ENCODE data around the gene ZDHHC11B. TPM values are rescaled to one million over a fixed set of nuclear protein-coding genes. Genes with fewer than 3 reads are reported as not detected.
"Not testable (repeated sequence)": the region's sequence is repeated elsewhere in the genome, so short reads cannot be mapped to it uniquely, and the experiment has no call there.

The ZDHHC11B gene
- polyA plus RNA-seq, 1 donor (not counting 4 experiments of a cell fraction or from before 2014, with no cell fraction given) = 0.18 TPM

- H3K4me1 ChIP-seq (ENCODE audit: control insufficient read depth, extremely low read depth, insufficient read depth, low read length) = no peaks in the 10 kb centered on the region
- no peak for FAIRE-seq
- no peak overlapping the region for H2AFZ ChIP-seq (ENCODE audit: control insufficient read depth, low read length)
- no peak overlapping the region for H3K9ac ChIP-seq (ENCODE audit: control insufficient read depth, extremely low read depth, insufficient read depth, low read length)
- no peak for TF ChIP-seq EZH2 (IDR thresholded peaks at IDR 0.05; ENCODE audit: low read length)
- TF ChIP-seq, protein P1, sequence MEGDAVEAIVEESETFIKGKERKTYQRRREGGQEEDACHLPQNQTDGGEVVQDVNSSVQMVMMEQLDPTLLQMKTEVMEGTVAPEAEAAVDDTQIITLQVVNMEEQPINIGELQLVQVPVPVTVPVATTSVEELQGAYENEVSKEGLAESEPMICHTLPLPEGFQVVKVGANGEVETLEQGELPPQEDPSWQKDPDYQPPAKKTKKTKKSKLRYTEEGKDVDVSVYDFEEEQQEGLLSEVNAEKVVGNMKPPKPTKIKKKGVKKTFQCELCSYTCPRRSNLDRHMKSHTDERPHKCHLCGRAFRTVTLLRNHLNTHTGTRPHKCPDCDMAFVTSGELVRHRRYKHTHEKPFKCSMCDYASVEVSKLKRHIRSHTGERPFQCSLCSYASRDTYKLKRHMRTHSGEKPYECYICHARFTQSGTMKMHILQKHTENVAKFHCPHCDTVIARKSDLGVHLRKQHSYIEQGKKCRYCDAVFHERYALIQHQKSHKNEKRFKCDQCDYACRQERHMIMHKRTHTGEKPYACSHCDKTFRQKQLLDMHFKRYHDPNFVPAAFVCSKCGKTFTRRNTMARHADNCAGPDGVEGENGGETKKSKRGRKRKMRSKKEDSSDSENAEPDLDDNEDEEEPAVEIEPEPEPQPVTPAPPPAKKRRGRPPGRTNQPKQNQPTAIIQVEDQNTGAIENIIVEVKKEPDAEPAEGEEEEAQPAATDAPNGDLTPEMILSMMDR (optimal IDR thresholded peaks at IDR 0.05 in 1 of 3, IDR thresholded peaks at IDR 0.05 in 1 of 3, conservative IDR thresholded peaks at IDR 0.05 in 1 of 3; ENCODE audit: extremely low read depth in 1 of 3, insufficient read depth in 2 of 3, low read length in 3 of 3) = no peak
- no peak overlapping the region for H3K4me2 ChIP-seq (ENCODE audit: control insufficient read depth, extremely low read depth, insufficient read depth, low read depth, low read length)
- DNase-seq (ENCODE audit: low read depth, low spot score) = no peak
- H3K27me3 ChIP-seq (ENCODE audit: control insufficient read depth, extremely low read depth, insufficient read depth, low read length) = no peaks in the 10 kb centered on the region
- no peak overlapping the region for H3K27ac ChIP-seq (ENCODE audit: control insufficient read depth, insufficient read depth, low read length)
- H3K79me2 ChIP-seq (ENCODE audit: control insufficient read depth, insufficient read depth, low read length) = no peaks in the 10 kb centered on the region
- no peaks in the 10 kb centered on the region for H3K9me1 ChIP-seq (ENCODE audit: control insufficient read depth, extremely low read depth, insufficient read depth, low read length)
- no peaks in the 10 kb centered on the region for H3K36me3 ChIP-seq (ENCODE audit: control insufficient read depth in 2 of 2, extremely low read depth in 1 of 2, insufficient read depth in 2 of 2, low read length in 2 of 2)
- dilution Hi-C loops (cut with MboI; ENCODE audit: extremely low pct_ligation_motif_present, low sequenced_read_pairs) = no loop called here
- H4K20me1 ChIP-seq (ENCODE audit: control insufficient read depth, extremely low read depth, insufficient read depth, low read length) = no peaks in the 10 kb centered on the region
- no peak overlapping the region for H3K4me3 ChIP-seq (ENCODE audit: control insufficient read depth in 2 of 3, extremely low read depth in 1 of 3, insufficient read depth in 2 of 3, low read depth in 1 of 3, low read length in 3 of 3)
- H3K9me3 ChIP-seq (ENCODE audit: control insufficient read depth, low read depth, low read length) = no peaks in the 10 kb centered on the region
Observed at GRCh38 chr5:749101-749670, 35.3 kb downstream of the ZDHHC11B start.

GRCh38 chr5:748011-748980 is 36.2 kb downstream of the ZDHHC11B start:
- H3K9ac ChIP-seq (ENCODE audit: control insufficient read depth, extremely low read depth, insufficient read depth, low read length); H3K4me3 ChIP-seq (ENCODE audit: control insufficient read depth in 2 of 3, extremely low read depth in 1 of 3, insufficient read depth in 2 of 3, low read depth in 1 of 3, low read length in 3 of 3); H3K4me2 ChIP-seq (ENCODE audit: control insufficient read depth, extremely low read depth, insufficient read depth, low read depth, low read length); H2AFZ ChIP-seq (ENCODE audit: control insufficient read depth, low read length); H3K9me1 ChIP-seq (ENCODE audit: control insufficient read depth, extremely low read depth, insufficient read depth, low read length); H3K27me3 ChIP-seq (ENCODE audit: control insufficient read depth, extremely low read depth, insufficient read depth, low read length); H3K9me3 ChIP-seq (ENCODE audit: control insufficient read depth, low read depth, low read length); H3K4me1 ChIP-seq (ENCODE audit: control insufficient read depth, extremely low read depth, insufficient read depth, low read length); dilution Hi-C loops (cut with MboI; ENCODE audit: extremely low pct_ligation_motif_present, low sequenced_read_pairs); H3K79me2 ChIP-seq (ENCODE audit: control insufficient read depth, insufficient read depth, low read length); DNase-seq (ENCODE audit: low read depth, low spot score); H3K27ac ChIP-seq (ENCODE audit: control insufficient read depth, insufficient read depth, low read length); H4K20me1 ChIP-seq (ENCODE audit: control insufficient read depth, extremely low read depth, insufficient read depth, low read length); H3K36me3 ChIP-seq (ENCODE audit: control insufficient read depth in 2 of 2, extremely low read depth in 1 of 2, insufficient read depth in 2 of 2, low read length in 2 of 2); FAIRE-seq: not testable (repeated sequence)

DNA sequence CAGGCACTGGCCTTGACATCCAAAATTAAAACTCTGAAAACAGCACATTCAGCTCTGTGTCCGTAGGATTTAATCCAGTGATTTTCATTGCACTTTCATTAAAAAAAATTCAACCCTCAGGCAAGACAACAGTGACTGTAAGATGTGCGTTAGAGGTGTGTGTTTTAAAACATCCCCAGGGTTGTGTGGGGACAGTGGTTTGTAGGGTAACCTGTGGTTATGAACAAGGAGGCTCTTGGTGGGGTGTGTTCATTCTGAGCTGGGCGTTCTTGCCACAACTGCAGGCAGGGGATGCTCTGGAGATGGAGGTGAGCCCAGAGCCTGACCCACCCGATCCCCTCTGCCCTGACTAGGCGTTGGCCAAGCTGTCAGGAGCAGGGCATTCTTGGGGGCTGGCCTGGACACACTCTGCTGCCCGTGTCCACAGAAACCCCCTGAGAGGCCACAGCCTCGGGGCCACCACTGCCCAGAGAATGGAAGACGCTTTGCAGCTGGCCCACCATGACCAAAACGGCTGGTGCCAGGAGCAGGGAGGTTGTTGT is 37.2 kb downstream of the ZDHHC11B start:
- dilution Hi-C loops (cut with MboI; ENCODE audit: extremely low pct_ligation_motif_present, low sequenced_read_pairs); FAIRE-seq; H3K27ac ChIP-seq (ENCODE audit: control insufficient read depth, insufficient read depth, low read length); H3K9me3 ChIP-seq (ENCODE audit: control insufficient read depth, low read depth, low read length); H2AFZ ChIP-seq (ENCODE audit: control insufficient read depth, low read length); H3K4me3 ChIP-seq (ENCODE audit: control insufficient read depth in 2 of 3, extremely low read depth in 1 of 3, insufficient read depth in 2 of 3, low read depth in 1 of 3, low read length in 3 of 3); H4K20me1 ChIP-seq (ENCODE audit: control insufficient read depth, extremely low read depth, insufficient read depth, low read length); H3K79me2 ChIP-seq (ENCODE audit: control insufficient read depth, insufficient read depth, low read length); H3K4me2 ChIP-seq (ENCODE audit: control insufficient read depth, extremely low read depth, insufficient read depth, low read depth, low read length); H3K27me3 ChIP-seq (ENCODE audit: control insufficient read depth, extremely low read depth, insufficient read depth, low read length); DNase-seq (ENCODE audit: low read depth, low spot score); H3K9me1 ChIP-seq (ENCODE audit: control insufficient read depth, extremely low read depth, insufficient read depth, low read length); H3K4me1 ChIP-seq (ENCODE audit: control insufficient read depth, extremely low read depth, insufficient read depth, low read length); H3K9ac ChIP-seq (ENCODE audit: control insufficient read depth, extremely low read depth, insufficient read depth, low read length); H3K36me3 ChIP-seq (ENCODE audit: control insufficient read depth in 2 of 2, extremely low read depth in 1 of 2, insufficient read depth in 2 of 2, low read length in 2 of 2): not testable (repeated sequence)

Data from keratinocyte (primary cell).